EL (cell line): Measurements from ENCODE around the gene IKZF3.
"Not testable (repeated sequence)": the region's sequence is repeated elsewhere in the genome, so short reads cannot be mapped to it uniquely, and the experiment has no call there.

Source experiments
- DNase-seq: peaks from one replicate; pipeline ENCODE4 v3.0.0-alpha.2; 2016

Gene IKZF3

GRCh38 chr17:39855911-39856649 lies 8.0 kb downstream of the IKZF3 start:
- DNase-seq, result not testable (repeated sequence)

DNA sequence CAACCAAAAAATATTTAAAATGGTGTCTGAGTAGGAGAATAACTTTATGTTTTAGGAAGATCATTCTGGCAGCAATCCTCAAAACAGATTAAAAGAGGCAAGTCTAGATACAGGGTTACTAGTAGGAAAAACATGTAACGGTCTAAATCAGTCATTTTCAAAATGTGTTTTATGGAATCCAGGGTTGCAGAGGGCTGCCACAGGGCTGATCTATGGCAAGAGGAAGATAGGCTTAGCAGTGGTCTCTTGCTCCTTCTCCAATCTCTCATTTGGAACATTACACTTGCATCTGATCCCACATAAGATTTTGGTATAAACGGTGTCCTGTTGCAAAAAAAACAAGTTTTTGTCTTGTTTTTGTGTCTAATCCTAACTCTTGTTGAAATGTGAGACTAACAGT lies 9.2 kb downstream of the IKZF3 start:
- no peak for DNase-seq

DNA sequence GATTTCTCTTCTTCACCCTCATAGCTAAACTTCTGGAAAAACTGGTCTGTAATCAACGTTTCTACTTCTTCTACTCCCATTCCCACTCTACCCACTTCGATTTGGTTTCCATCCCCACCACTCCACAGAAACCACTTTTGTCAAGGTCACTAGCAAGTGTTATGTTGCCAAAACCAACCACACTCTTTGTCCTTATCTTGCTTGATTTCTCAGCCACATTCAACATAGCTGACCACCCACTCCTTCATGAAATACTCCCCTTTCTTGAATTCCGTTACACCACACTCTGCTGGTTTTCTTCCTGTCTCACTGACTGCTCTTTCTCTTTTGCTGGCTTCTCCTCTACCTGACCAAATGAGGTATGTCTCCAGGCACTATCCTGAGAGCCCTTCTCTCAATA lies 11.9 kb downstream of the IKZF3 start:
- DNase-seq, result no peak

DNA sequence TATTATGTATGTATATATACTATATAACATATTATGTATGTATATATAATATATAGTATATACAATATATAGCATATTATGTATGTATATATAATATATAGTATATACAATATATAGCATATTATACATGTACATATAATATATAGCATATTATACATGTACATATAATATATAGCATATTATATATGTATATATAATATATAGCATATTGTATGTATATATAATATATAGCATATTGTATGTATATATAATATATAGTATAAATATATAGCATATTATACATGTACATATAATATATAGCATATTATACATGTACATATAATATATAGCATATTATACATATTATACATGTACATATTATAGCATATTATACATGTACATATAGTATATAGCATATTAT lies 13.9 kb downstream of the IKZF3 start:
- DNase-seq, result not testable (repeated sequence)

DNA sequence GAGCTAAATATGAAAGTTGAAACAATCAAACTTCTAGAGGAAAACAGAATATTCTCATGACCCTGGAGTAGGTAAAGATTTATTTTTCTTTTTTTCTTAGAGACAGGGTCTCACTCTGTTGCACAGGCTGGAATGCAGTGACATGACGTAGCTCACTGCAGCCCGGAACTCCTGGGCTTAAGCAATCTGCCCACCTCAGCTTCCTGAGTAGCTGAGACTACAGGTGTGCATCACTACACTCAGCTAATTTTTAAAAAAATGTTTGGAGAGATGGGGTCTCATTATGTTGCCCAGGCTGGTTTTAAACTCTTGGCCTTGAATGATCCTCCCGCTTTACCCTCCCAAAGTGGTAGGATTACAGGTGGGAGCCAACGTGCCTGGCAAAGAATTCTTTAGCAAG lies 15.5 kb downstream of the IKZF3 start:
- DNase-seq, result no peak

- DNase-seq, result no peak
Measured at GRCh38 chr17:39846205-39846604, 17.9 kb downstream of the IKZF3 start.

- DNase-seq, result no peak
Measured at GRCh38 chr17:39845052-39845846, 18.9 kb downstream of the IKZF3 start.

GRCh38 chr17:39841134-39841683 lies 22.9 kb downstream of the IKZF3 start:
- DNase-seq, result no peak

GRCh38 chr17:39838784-39839183 lies 25.3 kb downstream of the IKZF3 start:
- no peak for DNase-seq

GRCh38 chr17:39838057-39838456 lies 26.1 kb downstream of the IKZF3 start:
- no peak for DNase-seq

DNA sequence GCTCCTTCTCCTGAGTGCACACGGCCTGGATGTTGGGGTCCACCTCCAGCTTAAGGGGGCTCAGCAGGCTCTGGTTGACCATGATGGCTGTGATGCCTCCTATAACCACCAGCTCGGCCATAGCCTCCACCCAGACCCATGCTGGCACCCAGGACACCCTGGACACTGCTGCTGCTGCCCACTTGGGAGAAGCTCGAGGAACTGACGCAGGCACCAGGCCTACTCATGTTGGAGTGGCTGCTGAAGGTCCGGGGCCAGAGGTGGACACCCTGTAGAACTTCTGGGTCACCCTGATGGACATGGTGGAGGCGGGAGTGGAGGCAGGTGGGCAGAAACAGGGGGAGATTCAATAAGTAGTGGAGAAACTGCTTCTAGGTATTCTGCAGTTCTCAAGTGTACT lies 28.0 kb downstream of the IKZF3 start:
- no peak for DNase-seq

- DNase-seq, result no peak
Measured at GRCh38 chr17:39835038-39835786, 28.9 kb downstream of the IKZF3 start.

DNA sequence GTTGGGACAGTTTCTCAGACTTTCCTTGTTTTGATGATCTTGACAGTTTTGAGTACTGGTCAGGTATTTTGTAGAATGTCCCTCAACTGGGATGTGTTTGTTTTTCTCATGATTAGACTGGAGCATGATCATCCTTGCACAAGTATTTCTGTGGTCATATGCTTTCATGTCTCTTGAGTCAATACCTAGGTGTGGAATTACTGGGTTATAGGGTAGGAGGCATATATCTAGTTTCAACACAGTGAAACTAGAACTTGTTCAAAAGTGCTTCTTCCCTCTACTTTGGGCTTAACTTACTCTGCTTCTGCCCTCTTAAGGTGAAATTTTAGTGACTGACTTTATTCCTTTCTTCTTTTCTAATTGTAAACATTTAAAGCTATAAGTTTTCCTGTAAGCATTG lies 30.1 kb downstream of the IKZF3 start:
- DNase-seq, result no peak

DNA sequence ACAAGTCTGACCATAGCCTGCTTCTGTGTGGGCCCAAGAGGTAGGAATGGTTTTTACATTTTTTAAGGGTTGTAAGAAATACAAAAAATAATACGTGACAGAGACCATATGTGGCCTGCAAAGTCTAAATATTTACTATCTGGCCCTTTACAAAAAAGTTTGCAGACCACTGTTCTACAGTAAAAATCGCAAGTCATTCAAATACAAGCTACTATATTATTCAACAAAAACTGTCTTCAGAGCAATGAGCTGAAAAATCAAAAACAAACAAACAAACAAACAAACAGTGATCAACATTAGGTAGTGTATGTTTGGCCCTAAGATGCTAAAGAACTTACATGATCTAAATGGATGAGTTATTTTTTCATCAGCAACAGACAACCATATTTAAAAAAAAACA lies 32.5 kb downstream of the IKZF3 start:
- DNase-seq, result no peak

DNA sequence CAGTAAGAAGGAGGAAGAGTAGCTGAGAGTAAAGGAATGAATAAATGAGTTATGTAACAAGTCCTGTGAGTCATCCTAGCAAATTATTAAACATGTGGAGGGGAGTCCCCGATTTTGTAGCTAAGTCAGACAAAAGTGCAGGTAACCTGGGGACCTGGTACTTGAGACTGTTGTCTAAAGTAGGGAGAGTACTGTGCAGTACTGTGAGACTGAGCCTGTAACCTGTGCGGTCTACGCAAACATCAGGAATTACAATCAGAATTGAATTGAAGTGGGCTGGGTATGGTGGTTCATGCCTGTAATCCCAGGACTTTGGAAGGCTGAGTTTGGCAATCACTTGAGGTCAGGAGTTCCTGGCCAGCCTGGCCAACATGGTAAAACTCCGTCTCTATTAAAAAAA lies 35.7 kb downstream of the IKZF3 start:
- DNase-seq, result no peak

GRCh38 chr17:39826334-39826733 lies 37.8 kb downstream of the IKZF3 start:
- no peak for DNase-seq

GRCh38 chr17:39823407-39824054 lies 40.6 kb downstream of the IKZF3 start:
- no peak for DNase-seq

GRCh38 chr17:39822051-39822451 lies 42.1 kb downstream of the IKZF3 start:
- DNase-seq, result no peak

- no peak for DNase-seq
Measured at GRCh38 chr17:39820987-39821386, 43.1 kb downstream of the IKZF3 start.

GRCh38 chr17:39820541-39820940 lies 43.6 kb downstream of the IKZF3 start:
- DNase-seq, result no peak

GRCh38 chr17:39818358-39819000 lies 45.6 kb downstream of the IKZF3 start:
- no peak for DNase-seq

- DNase-seq, result no peak
Measured at GRCh38 chr17:39816272-39816671, 47.8 kb downstream of the IKZF3 start.
